Stimulated activated memory B cell treated with anti-CD40 and anti-IgM and Interleukin-4, amounts not matched to agents 10 μg/mL and 1 μg/mL and 100 μg/mL, for 72 hours (primary cell): Measurements from ENCODE around the gene SLC2A9.

ENCODE experiments used
- ATAC-seq: fragments of 150-1000 bp; cut with Tn5 transposase; 2 replicates; pipeline ENCODE4 v1.10.0; 2021
- H3K27ac Mint-ChIP-seq: one replicate; pipeline ENCODE4 v1.8.0; 2022; ENCODE audit warnings: mild to moderate bottlenecking, mixed read lengths
- H3K27me3 Mint-ChIP-seq: one replicate; pipeline ENCODE4 v1.8.0; 2022; ENCODE audit warnings: mixed read lengths
- H3K36me3 Mint-ChIP-seq: one replicate; pipeline ENCODE4 v1.8.0; 2022; ENCODE audit warnings: mixed read lengths
- H3K4me1 Mint-ChIP-seq: one replicate; pipeline ENCODE4 v1.8.0; 2022; ENCODE audit warnings: mixed read lengths
- H3K4me3 Mint-ChIP-seq: one replicate; pipeline ENCODE4 v1.8.0; 2022; ENCODE audit warnings: mild to moderate bottlenecking, moderate library complexity, mixed read lengths
- H3K9me3 Mint-ChIP-seq: one replicate; pipeline ENCODE4 v1.8.0; 2022; ENCODE audit warnings: mixed read lengths

SLC2A9 gene

GRCh38 chr4:10050721-10051120, 29.4 kb upstream of the SLC2A9 start:
- Mint-ChIP-seq H3K27ac (no peak overlapping the region), H3K27me3 (no peaks in the 10 kb centered on the region), H3K4me3 (no peak overlapping the region), H3K4me1 (no peaks in the 10 kb centered on the region), H3K36me3 (peaks cover 19% of the 10 kb centered on the region), H3K9me3 (no peaks in the 10 kb centered on the region)
- no peak for ATAC-seq

DNA sequence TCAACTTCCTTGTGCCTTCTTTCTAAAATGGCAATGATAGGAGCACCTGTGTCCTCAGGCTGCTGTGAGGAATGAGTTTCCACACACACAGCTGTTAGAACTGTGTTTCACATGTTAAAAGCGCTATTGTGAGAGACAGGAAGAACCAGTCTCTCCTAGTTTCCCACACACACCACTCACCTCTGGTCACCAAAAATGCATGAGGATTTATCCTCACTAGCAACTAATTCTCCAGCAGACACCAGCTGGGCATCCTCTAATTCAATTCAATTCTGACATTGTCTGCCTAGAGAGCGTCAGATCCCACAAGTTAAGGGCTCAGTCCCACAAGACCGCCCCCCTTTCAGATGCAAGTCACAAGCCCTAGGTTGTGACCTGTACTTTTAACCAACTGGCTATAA, 29.0 kb upstream of the SLC2A9 start:
- Mint-ChIP-seq H3K4me1 (no peaks in the 10 kb centered on the region), H3K27me3 (no peaks in the 10 kb centered on the region), H3K36me3 (peaks cover 16% of the 10 kb centered on the region), H3K4me3 (no peak overlapping the region), H3K27ac (no peak overlapping the region), H3K9me3 (no peaks in the 10 kb centered on the region)
- no peak for ATAC-seq

DNA sequence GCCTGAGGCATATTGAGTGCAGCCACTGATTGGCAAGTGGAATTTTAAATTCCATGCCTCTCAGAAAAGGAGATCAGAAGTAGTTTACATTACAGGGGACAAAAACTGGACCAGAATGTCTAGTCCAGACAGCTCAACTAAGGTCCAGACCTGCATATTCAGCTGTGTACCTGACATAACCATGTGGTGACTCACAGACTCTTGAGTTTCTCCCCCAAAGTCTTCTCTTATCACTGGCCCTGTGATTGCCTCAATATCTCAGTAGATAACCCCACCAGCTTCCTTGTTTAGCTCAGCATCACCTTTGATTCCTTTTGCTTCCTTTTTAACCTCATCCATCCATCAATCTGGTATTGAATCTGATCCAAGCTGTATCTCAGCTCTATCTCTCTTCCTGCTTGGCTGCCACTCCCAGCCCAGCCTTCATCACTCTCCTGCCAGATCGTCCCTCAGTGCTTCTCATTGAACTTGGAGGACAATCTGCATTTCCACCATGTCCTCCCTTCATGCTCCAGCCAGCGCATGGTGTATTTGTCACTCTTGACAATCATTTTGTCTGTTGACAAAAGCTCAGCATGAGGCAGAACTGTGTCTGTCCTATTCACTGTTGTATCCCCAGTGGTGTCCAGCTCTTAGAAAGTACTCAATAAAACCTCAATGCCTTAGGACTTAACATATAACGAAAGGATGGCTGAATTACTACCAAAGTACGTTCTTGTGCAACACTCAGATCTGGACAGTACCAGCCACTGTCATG, 27.8 kb upstream of the SLC2A9 start:
- Mint-ChIP-seq H3K27me3 (no peaks in the 10 kb centered on the region), H3K27ac (no peak overlapping the region), H3K36me3 (peaks cover 16% of the 10 kb centered on the region), H3K4me1 (peaks cover 7% of the 10 kb centered on the region), H3K9me3 (no peaks in the 10 kb centered on the region), H3K4me3 (no peak overlapping the region)
- ATAC-seq = no peak

DNA sequence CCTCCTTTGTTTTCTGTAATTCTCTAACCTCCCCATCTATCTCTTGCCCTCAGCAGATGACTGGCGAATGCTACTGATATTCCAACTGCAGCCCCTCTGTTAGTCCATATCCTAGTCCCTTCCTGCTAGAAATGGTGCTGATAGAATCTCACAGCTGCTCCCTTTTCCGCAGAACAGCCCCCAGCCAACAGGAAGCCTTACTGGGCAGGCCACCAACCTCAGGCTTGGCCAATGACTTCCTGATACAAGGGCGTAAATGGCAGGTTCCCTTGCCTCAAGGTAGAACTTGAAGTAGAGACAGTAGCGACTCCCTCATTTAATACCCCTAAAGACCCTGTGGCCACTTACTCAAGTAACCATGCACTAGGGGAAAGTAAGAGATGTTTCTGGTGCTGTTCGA, 26.7 kb upstream of the SLC2A9 start:
- peaks cover 24% of the 10 kb centered on the region for H3K36me3 Mint-ChIP-seq
- peaks cover 7% of the 10 kb centered on the region for H3K4me1 Mint-ChIP-seq
- H3K4me3 Mint-ChIP-seq = no peak overlapping the region
- H3K27ac Mint-ChIP-seq = no peak overlapping the region
- H3K9me3 Mint-ChIP-seq = peaks cover 3% of the 10 kb centered on the region
- no peak for ATAC-seq
- H3K27me3 Mint-ChIP-seq = no peaks in the 10 kb centered on the region

- Mint-ChIP-seq H3K4me1 (peaks cover 7% of the 10 kb centered on the region), H3K27ac (no peak overlapping the region), H3K9me3 (peaks cover 9% of the 10 kb centered on the region), H3K4me3 (no peak overlapping the region), H3K36me3 (peaks cover 28% of the 10 kb centered on the region), H3K27me3 (no peaks in the 10 kb centered on the region)
- ATAC-seq = no peak
Observed at GRCh38 chr4:10046471-10046870, 25.2 kb upstream of the SLC2A9 start.

- Mint-ChIP-seq H3K36me3 (peaks cover 28% of the 10 kb centered on the region), H3K4me3 (no peak overlapping the region), H3K27me3 (no peaks in the 10 kb centered on the region), H3K27ac (no peak overlapping the region), H3K4me1 (peaks cover 7% of the 10 kb centered on the region), H3K9me3 (peaks cover 9% of the 10 kb centered on the region)
- ATAC-seq = no peak
Observed at GRCh38 chr4:10045481-10045880, 24.2 kb upstream of the SLC2A9 start.

GRCh38 chr4:10041036-10041435, 19.7 kb upstream of the SLC2A9 start:
- peaks cover 9% of the 10 kb centered on the region for H3K9me3 Mint-ChIP-seq
- peaks cover 30% of the 10 kb centered on the region for H3K36me3 Mint-ChIP-seq
- ATAC-seq = no peak
- no peaks in the 10 kb centered on the region for H3K27me3 Mint-ChIP-seq
- no peak overlapping the region for H3K4me3 Mint-ChIP-seq
- peaks cover 7% of the 10 kb centered on the region for H3K4me1 Mint-ChIP-seq
- no peak overlapping the region for H3K27ac Mint-ChIP-seq

DNA sequence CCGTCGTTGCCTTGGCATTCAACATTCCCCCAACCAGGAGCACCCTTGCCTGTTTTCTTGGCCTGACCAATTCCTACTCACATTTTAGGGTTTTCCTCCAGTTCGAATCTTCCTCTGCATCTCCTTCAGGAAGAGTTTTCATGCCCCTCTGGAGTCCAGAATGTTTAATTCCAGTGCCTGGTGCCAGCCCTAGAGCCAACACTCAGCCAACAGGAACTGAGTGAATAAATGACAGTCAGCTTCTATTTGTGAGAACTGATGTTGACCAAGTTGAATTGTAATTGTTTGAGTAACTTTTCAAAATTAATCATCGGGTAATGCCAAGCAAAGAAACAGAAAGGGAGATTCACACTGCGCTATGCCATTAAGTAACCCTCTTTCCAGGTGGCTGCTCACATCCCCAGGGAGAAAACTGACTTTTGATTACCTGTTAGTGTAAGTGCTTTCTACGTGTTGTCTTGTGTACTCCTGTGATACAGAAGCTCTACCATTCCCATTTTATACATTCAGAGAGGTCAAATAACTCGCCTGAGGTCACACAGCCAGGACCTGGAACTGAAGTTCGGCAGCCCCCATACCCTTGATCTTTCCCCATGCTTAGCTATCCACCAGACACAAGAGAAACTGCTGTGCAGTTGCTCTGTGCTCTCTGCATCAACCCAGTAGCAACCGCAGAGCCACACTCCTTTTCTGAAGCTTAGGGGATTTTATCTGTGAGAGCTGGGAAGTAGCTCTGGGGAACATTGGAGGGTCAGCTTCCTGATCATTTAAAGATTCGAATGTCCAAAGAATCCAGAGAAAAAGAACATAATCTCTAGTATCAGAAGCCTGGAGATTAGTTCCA, 19.0 kb upstream of the SLC2A9 start:
- H3K27me3 Mint-ChIP-seq = no peaks in the 10 kb centered on the region
- peaks cover 7% of the 10 kb centered on the region for H3K4me1 Mint-ChIP-seq
- peaks cover 9% of the 10 kb centered on the region for H3K9me3 Mint-ChIP-seq
- no peak overlapping the region for H3K4me3 Mint-ChIP-seq
- no peak for ATAC-seq
- H3K27ac Mint-ChIP-seq = no peak overlapping the region
- H3K36me3 Mint-ChIP-seq = peaks cover 30% of the 10 kb centered on the region

DNA sequence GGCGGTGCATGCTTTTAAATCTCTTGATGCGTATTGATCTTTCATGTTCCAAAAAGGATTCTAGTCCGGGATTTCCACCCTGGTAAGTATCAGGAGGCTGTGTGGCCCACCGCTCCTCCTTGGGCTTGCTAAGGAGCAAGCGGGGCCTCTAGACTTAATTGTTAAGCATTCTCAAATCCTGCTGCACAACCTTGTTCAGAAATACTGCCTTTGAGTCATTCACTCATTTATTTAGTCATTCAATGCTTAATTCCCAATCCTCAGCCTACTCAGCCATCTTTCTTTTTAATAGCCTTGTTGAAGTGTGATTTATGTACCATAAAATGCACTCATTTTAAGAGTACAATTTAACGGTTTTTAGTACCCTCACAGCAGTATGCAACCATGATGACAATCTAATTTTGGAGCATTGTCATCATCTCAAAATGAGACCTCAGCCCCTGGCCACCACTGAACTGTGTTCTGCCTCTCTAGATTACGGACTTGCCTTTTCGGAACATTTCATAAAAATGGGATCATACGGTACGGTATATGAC, 15.6 kb upstream of the SLC2A9 start:
- ATAC-seq = no peak
- Mint-ChIP-seq H3K36me3 (peaks cover 12% of the 10 kb centered on the region), H3K27ac (no peak overlapping the region), H3K27me3 (no peaks in the 10 kb centered on the region), H3K4me3 (no peak overlapping the region), H3K4me1 (peaks cover 18% of the 10 kb centered on the region), H3K9me3 (no peaks in the 10 kb centered on the region)

DNA sequence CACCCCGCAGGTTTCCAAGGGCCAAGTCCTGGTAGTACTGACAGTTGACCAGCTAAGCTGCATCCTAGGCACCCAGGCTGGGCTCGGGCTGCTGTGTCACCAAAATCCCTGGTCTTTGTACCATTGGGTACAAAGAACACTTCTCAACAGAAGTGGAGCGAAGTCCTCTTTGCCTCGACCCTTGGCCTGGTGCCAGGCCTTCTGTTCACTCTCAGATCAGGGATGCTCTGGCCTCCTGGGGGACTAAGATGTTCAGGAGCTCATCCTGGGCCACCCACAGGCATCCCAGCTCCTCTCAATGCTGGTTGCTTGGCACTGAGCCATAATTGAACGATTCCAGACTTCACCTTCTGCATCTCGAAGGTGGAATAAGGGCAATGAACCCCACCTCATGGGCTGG, 13.8 kb upstream of the SLC2A9 start:
- Mint-ChIP-seq H3K9me3 (no peaks in the 10 kb centered on the region), H3K27me3 (no peaks in the 10 kb centered on the region), H3K36me3 (peaks cover 10% of the 10 kb centered on the region), H3K27ac (no peak overlapping the region), H3K4me3 (no peak overlapping the region), H3K4me1 (peaks cover 18% of the 10 kb centered on the region)
- no peak for ATAC-seq

DNA sequence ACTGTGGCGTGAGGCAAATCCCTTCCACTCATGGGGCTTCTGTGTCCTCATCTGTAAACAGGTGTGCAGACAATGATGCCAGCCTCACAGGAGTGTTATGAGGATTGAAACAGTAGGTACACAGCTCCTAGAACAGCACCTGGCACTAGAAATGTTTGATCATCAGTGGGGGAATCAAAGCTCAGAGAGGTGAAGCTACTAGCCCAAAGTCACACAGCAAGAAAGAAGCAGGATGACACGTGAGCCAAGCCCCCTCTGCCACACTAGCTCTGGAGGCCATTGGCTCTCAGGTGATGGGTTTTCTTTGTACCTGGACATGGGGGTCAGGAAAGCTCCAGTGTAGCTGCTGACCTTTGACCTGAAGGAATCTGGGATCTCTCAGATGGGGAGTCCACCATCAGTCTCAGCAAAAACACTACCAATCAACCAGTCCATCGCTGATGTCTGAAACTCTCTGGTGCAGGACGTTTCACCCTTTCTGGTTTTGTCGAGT, 13.4 kb upstream of the SLC2A9 start:
- no peaks in the 10 kb centered on the region for H3K27me3 Mint-ChIP-seq
- H3K4me1 Mint-ChIP-seq = peaks cover 18% of the 10 kb centered on the region
- no peak overlapping the region for H3K4me3 Mint-ChIP-seq
- H3K36me3 Mint-ChIP-seq = peaks cover 5% of the 10 kb centered on the region
- H3K27ac Mint-ChIP-seq = no peak overlapping the region
- no peaks in the 10 kb centered on the region for H3K9me3 Mint-ChIP-seq
- no peak for ATAC-seq

DNA sequence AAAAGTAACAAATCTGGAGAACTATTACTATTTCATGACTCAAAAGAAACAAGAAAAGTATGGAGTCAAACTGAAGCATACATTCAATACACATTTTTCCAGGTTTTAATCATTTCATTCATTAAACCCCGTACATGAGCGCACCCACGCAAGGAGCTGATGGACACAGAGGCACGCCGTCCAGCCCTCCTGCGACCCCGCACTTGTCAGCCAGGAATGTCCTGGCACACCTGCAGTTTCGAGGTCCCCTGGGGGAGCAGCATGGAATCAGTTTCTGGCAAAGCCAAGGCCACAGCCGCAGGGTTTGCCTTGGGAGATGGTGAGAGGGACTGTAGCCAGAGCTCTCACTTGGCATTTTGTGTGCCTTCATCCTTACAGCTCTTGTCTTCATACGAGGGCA, 12.8 kb upstream of the SLC2A9 start:
- no peaks in the 10 kb centered on the region for H3K36me3 Mint-ChIP-seq
- peak overlapping the region; percentile 4 for H3K4me3 Mint-ChIP-seq
- H3K4me1 Mint-ChIP-seq = peaks cover 18% of the 10 kb centered on the region
- no peaks in the 10 kb centered on the region for H3K27me3 Mint-ChIP-seq
- H3K27ac Mint-ChIP-seq = peak overlapping the region; percentile 43
- H3K9me3 Mint-ChIP-seq = no peaks in the 10 kb centered on the region
- ATAC-seq = no peak

- Mint-ChIP-seq H3K4me3 (no peak overlapping the region), H3K9me3 (no peaks in the 10 kb centered on the region), H3K27me3 (no peaks in the 10 kb centered on the region), H3K27ac (peak overlapping the region; percentile 43), H3K4me1 (peaks cover 18% of the 10 kb centered on the region), H3K36me3 (no peaks in the 10 kb centered on the region)
- peak; percentile 76 for ATAC-seq
Observed at GRCh38 chr4:10033191-10033881, 12.0 kb upstream of the SLC2A9 start.

- Mint-ChIP-seq H3K4me1 (peaks cover 18% of the 10 kb centered on the region), H3K27ac (peak overlapping the region; percentile 43), H3K4me3 (no peak overlapping the region), H3K9me3 (no peaks in the 10 kb centered on the region), H3K27me3 (peaks cover 3% of the 10 kb centered on the region), H3K36me3 (no peaks in the 10 kb centered on the region)
- ATAC-seq = no peak
Observed at GRCh38 chr4:10032625-10033024, 11.3 kb upstream of the SLC2A9 start.
